CD4-positive, alpha-beta T cell treated with Interleukin-4 for 4 hours (primary cell): Measurements from ENCODE around the gene PPP2R5B.

Experiments
- DNase-seq: peaks from one replicate; pipeline ENCODE4 v3.0.0-alpha.2; 2020

The PPP2R5B gene

GRCh38 chr11:64923944-64924909 is at the start of gene PPP2R5B:
PPP2R5B (plus strand) TSS chr11:64924689; CDS start chr11:64925735, 1,046 bp downstream.
- DNase-seq: peak; percentile 92

- no peak for DNase-seq
These were observed 48.9 kb upstream of the PPP2R5B start for GRCh38 chr11:64875369-64876228.

- no peak for DNase-seq
These were observed 48.2 kb upstream of the PPP2R5B start for GRCh38 chr11:64876229-64876750.

- DNase-seq: no peak
These were observed 47.6 kb upstream of the PPP2R5B start for GRCh38 chr11:64876835-64877341.

GRCh38 chr11:64877390-64878222 is 46.9 kb upstream of the PPP2R5B start:
- no peak for DNase-seq

- DNase-seq: no peak
These were observed 46.3 kb upstream of the PPP2R5B start for GRCh38 chr11:64878223-64878493.

- peak; percentile 99 for DNase-seq
These were observed 45.8 kb upstream of the PPP2R5B start, which contains the start of gene EHD1 for GRCh38 chr11:64878494-64879243. EHD1 (minus strand) TSS chr11:64878621; CDS start chr11:64878464, 157 bp downstream.

GRCh38 chr11:64879244-64879900 is 45.1 kb upstream of the PPP2R5B start:
- DNase-seq: no peak

- DNase-seq: peak; percentile 56
These were observed 44.1 kb upstream of the PPP2R5B start for GRCh38 chr11:64880240-64881001.

GRCh38 chr11:64881476-64881875 is 43.0 kb upstream of the PPP2R5B start:
- no peak for DNase-seq

- no peak for DNase-seq
These were observed 42.2 kb upstream of the PPP2R5B start for GRCh38 chr11:64882243-64882642.

GRCh38 chr11:64883575-64883974 is 40.9 kb upstream of the PPP2R5B start:
- DNase-seq: no peak

GRCh38 chr11:64884019-64884418 is 40.5 kb upstream of the PPP2R5B start:
- no peak for DNase-seq

GRCh38 chr11:64885367-64886286 is 38.9 kb upstream of the PPP2R5B start:
- peak; percentile 67 for DNase-seq

GRCh38 chr11:64887234-64887756 is 37.2 kb upstream of the PPP2R5B start:
- DNase-seq: no peak

- DNase-seq: peak; percentile 74
These were observed 36.6 kb upstream of the PPP2R5B start for GRCh38 chr11:64887757-64888405.

GRCh38 chr11:64888406-64888728 is 36.1 kb upstream of the PPP2R5B start:
- no peak for DNase-seq
